GM12878 (cell line): ENCODE data around the gene NT5DC3. TPM values are rescaled to one million over a fixed set of nuclear protein-coding genes. Genes with fewer than 3 reads are reported as not detected.

ENCODE experiments used
- ATAC-seq: fragments of 200-7000 bp; cut with Tn5 transposase; 3 replicates; pipeline ENCODE4 v1.9.1; 2020; ENCODE audit warnings: mild to moderate bottlenecking, moderate library complexity
- BruUV-seq: library from RNA; stranded (reverse); fragments of 400-500 nt; replicated peaks from 2 replicates; lab custom pipeline; 2021; lab: Mats Ljungman, UMichigan
- CTCF ChIA-PET: fragments of 300-600 bp; sonication (Branson Sonifier 250); formaldehyde crosslinking; extraction: SDS; loops from one replicate; lab custom pipeline; 2021; ENCODE audit warnings: inconsistent platforms; lab: Yijun Ruan, JAX
- POLR2A ChIA-PET: fragments of 350-600 bp; formaldehyde crosslinking; extraction: SDS; loops from one replicate; lab custom pipeline; 2021; ENCODE audit warnings: inconsistent platforms; lab: Charles Lee
- RAD21 ChIA-PET: fragments of 300-600 bp; sonication (Branson Sonifier 250); formaldehyde crosslinking; loops from one replicate; lab custom pipeline; 2023; ENCODE audit warnings: antibody characterized with exemption; ENCODE audit not compliant: unreplicated experiment; lab: Charles Lee
- SMC1A ChIA-PET: fragments of 300-600 bp; sonication (Branson Sonifier 250); formaldehyde crosslinking; loops from one replicate; lab custom pipeline; 2023; ENCODE audit not compliant: unreplicated experiment, uncharacterized antibody; lab: Charles Lee
- DNase-seq: peaks from one replicate; pipeline ENCODE4 v3.0.0-alpha.2; 2011; ENCODE audit warnings: low read depth, low spot score
- FAIRE-seq: peaks from 3 replicates; lab custom pipeline; 2011; peaks lifted over from hg19 to GRCh38; lab: Jason Lieb, UNC
- H2AFZ ChIP-seq: 2 replicates; pipeline ENCODE4 v1.6.0; 2011; ENCODE audit warnings: low read depth, low read length, control low read depth; ENCODE audit not compliant: control insufficient read depth
- H3K27ac ChIP-seq: 2 replicates; pipeline ENCODE4 v1.5.1; 2011; ENCODE audit warnings: control low read depth; ENCODE audit not compliant: control insufficient read depth, insufficient read depth
- H3K27me3 ChIP-seq, 2 experiments: replicated peaks in 1 of 2; 2 replicates each; pipeline versions ENCODE4 v1.6.0 to v1.6.1; 2011; ENCODE audit warnings: low read length in 1 of 2; ENCODE audit not compliant: control insufficient read depth in 2 of 2, insufficient read depth in 2 of 2
- H3K36me3 ChIP-seq, 2 experiments: 2 replicates each; pipeline ENCODE4 v1.5.1; 2011; ENCODE audit warnings: low read length in 1 of 2; ENCODE audit not compliant: control insufficient read depth in 2 of 2, insufficient read depth in 2 of 2
- H3K4me1 ChIP-seq: 2 replicates; pipeline ENCODE4 v1.6.1; 2011; ENCODE audit warnings: mild to moderate bottlenecking, low read length, moderate library complexity, mixed read lengths; ENCODE audit not compliant: control insufficient read depth, insufficient read depth
- H3K4me2 ChIP-seq: 2 replicates; pipeline ENCODE4 v1.6.0; 2011; ENCODE audit warnings: control low read depth; ENCODE audit not compliant: control insufficient read depth, insufficient read depth
- H3K4me3 ChIP-seq: fragments of 200-600 bp; sonication (generic); 2 replicates; pipeline ENCODE4 v1.5.1; 2016
- H3K79me2 ChIP-seq: 2 replicates; pipeline ENCODE4 v1.6.0; 2011; ENCODE audit warnings: low read length; ENCODE audit not compliant: control insufficient read depth, insufficient read depth
- H3K9ac ChIP-seq: 2 replicates; pipeline ENCODE4 v1.8.0; 2011; ENCODE audit warnings: low read length, control low read depth, mixed read lengths; ENCODE audit not compliant: control insufficient read depth, insufficient read depth
- H3K9me3 ChIP-seq: replicated peaks from 3 replicates; pipeline ENCODE4 v1.5.1; 2011; ENCODE audit warnings: mild to moderate bottlenecking, low read length; ENCODE audit not compliant: control insufficient read depth, insufficient read depth
- H4K20me1 ChIP-seq: 2 replicates; pipeline ENCODE4 v1.6.0; 2011; ENCODE audit not compliant: control insufficient read depth, insufficient read depth
- BRCA1 ChIP-seq: IDR thresholded peaks from 2 replicates; pipeline ENCODE4 v1.6.1; 2011; ENCODE audit warnings: low read depth, low read length, improper control_type of control experiment
- DPF2 ChIP-seq: fragments of 450-650 bp; IDR thresholded peaks from 2 replicates; pipeline ENCODE4 v1.6.1; 2017; ENCODE audit warnings: mild to moderate bottlenecking
- JUNB ChIP-seq: IDR thresholded peaks from 2 replicates; pipeline ENCODE4 v1.6.1; 2016; ENCODE audit warnings: antibody characterized with exemption, mild to moderate bottlenecking
- MYB ChIP-seq: fragments of 150-350 bp; IDR thresholded peaks from 2 replicates; pipeline ENCODE4 v1.6.1; 2014; ENCODE audit warnings: mild to moderate bottlenecking, low read depth, low read length, borderline replicate concordance
- NBN ChIP-seq: fragments of 450-650 bp; IDR thresholded peaks from 2 replicates; pipeline ENCODE4 v1.6.1; 2016
- NR2C2 ChIP-seq: IDR thresholded peaks from 2 replicates; pipeline ENCODE4 v1.6.1; 2011; ENCODE audit warnings: borderline replicate concordance, low read depth; ENCODE audit not compliant: control insufficient read depth, insufficient read length
- RAD21 ChIP-seq: IDR thresholded peaks from 2 replicates; pipeline ENCODE4 v1.6.1; 2011; ENCODE audit warnings: mild to moderate bottlenecking, low read depth, low read length, moderate library complexity; ENCODE audit not compliant: insufficient read depth
- RELA ChIP-seq: fragments of 450-650 bp; IDR thresholded peaks from 2 replicates; pipeline ENCODE4 v1.8.0; 2014; ENCODE audit warnings: borderline replicate concordance; ENCODE audit not compliant: partially characterized antibody
- RUNX3 ChIP-seq: IDR thresholded peaks from 2 replicates; pipeline ENCODE4 v1.6.1; 2012; ENCODE audit warnings: low read length, inconsistent platforms
- SREBF1 ChIP-seq: IDR thresholded peaks from 2 replicates; pipeline ENCODE4 v1.6.1; 2012; ENCODE audit warnings: mild to moderate bottlenecking, low read length
- TARDBP ChIP-seq: IDR thresholded peaks from 2 replicates; pipeline ENCODE4 v1.6.1; 2016; ENCODE audit warnings: borderline replicate concordance
- ZNF217 ChIP-seq: fragments of 450-650 bp; IDR thresholded peaks from 2 replicates; pipeline ENCODE4 v1.6.1; 2017; ENCODE audit warnings: antibody characterized with exemption, mild to moderate bottlenecking
- WGBS: methylation state at CpG from one replicate; pipeline ENCODE4 v1.1.6; 2016; ENCODE audit warnings: low lambda C conversion rate; ENCODE audit not compliant: insufficient replicate concordance, insufficient coverage; ENCODE audit errors: missing lambda C conversion rate; 5-methylcytosine and 5-hydroxymethylcytosine counted together
- in situ Hi-C: fragments of 300-500 bp; cut with MboI; formaldehyde crosslinking; loops from 9 replicates; pipeline ENCODE4 v1.14.3; 2018; ENCODE audit warnings: mixed read lengths
- intact Hi-C: fragments of 100-400 bp; cut with micrococcal nuclease; formaldehyde crosslinking; loops from one replicate; pipeline ENCODE4 v1.14.2; 2022; ENCODE audit not compliant: unreplicated experiment
- polyA plus RNA-seq, 11 experiments: library from polyadenylated mRNA; depleted of rRNA in 4 of 11; unstranded in 6 of 11; stranded (reverse) in 5 of 11; fragments of >200 nt; fragmentation: Nextera tagmentation in 4 of 11; fragmentation: Illumina TruSeq in 1 of 11; extraction: Ambion mirVana in 4 of 11; extraction: Trizol in 1 of 11; gene quantifications; 1 replicate in 1 of 11; 2 replicates in 10 of 11; pipeline versions ENCODE4 v1.2.1 to v1.2.3, GENCODE V29; 2011 to 2016; ENCODE audit warnings: inconsistent platforms in 2 of 11, missing spikeins in 2 of 11, low read depth in 1 of 11
- total RNA-seq, 4 experiments: library from RNA; depleted of rRNA in 3 of 4; stranded (reverse); fragments of >200 nt in 3 of 4; fragmentation: Illumina TruSeq in 1 of 4; extraction: Trizol in 1 of 4; gene quantifications; 2 replicates each; pipeline versions ENCODE4 v1.2.1 to v1.2.3, GENCODE V29; 2013 to 2021
- TF ChIP-seq, protein P1 (sequence below): IDR thresholded peaks from 2 replicates; pipeline ENCODE4 v1.6.1; 2012; ENCODE audit warnings: low read depth, low read length, improper control_type of control experiment

Gene NT5DC3
- total and polyA plus RNA-seq, 10 of the 15 experiments (the other 5 are each of a cell fraction or from before 2014, with no cell fraction given) = 2.0 to 12.4 (median 5.9) TPM

DNA sequence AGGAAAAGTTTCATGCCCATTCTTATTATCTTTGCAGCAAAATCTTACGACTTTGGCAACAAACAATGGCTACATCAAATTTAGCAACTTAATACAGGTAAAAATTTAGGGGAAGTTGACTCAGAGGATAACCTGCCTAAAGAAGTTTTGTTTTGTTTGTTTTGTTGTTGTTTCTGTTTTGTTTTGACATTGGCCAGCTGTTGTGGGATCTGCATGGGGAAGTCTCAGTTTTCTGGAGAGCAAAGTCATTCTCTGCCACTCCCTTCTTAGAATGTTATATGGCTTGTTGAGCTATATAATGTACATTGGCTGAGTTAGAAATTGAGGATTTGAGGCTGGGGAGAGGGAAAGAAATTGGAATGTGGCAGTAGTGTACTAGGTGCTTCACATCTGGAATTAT, 109.5 kb downstream of the NT5DC3 start:
- no peak for ATAC-seq
- no peak overlapping the region for H3K4me3 ChIP-seq
- no peaks in the 10 kb centered on the region for H3K27me3 ChIP-seq
- H3K4me2 ChIP-seq = no peak overlapping the region
- ChIA-PET RAD21 (no interaction called here), CTCF (no interaction called here), SMC1A (no interaction called here), POLR2A (no interaction called here)
- no peaks in the 10 kb centered on the region for H3K4me1 ChIP-seq
- H3K36me3 ChIP-seq = no peaks in the 10 kb centered on the region
- no peaks in the 10 kb centered on the region for H4K20me1 ChIP-seq
- WGBS = 30% methylated on average over 1 of the region's 1 CpG
- intact Hi-C loops = no loop called here
- no peak for DNase-seq
- TF ChIP-seq RAD21 = no peak
- TF ChIP-seq, protein P1, sequence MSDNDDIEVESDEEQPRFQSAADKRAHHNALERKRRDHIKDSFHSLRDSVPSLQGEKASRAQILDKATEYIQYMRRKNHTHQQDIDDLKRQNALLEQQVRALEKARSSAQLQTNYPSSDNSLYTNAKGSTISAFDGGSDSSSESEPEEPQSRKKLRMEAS = no peak
- TF ChIP-seq MYB = no peak
- TF ChIP-seq BRCA1 = no peak
- TF ChIP-seq RELA = no peak
- no peak for TF ChIP-seq ZNF217
- no peak for TF ChIP-seq NR2C2
- TF ChIP-seq TARDBP = no peak
- FAIRE-seq = no peak
- no peaks in the 10 kb centered on the region for H3K79me2 ChIP-seq
- peaks cover 3% of the 10 kb centered on the region; the same call in 2 of the 3 replicates for H3K9me3 ChIP-seq
- no peak overlapping the region for H2AFZ ChIP-seq
- H3K27ac ChIP-seq = no peak overlapping the region
- no peak overlapping the region for H3K9ac ChIP-seq
- in situ Hi-C loops = no loop called here
- BruUV-seq = no TSS peak

DNA sequence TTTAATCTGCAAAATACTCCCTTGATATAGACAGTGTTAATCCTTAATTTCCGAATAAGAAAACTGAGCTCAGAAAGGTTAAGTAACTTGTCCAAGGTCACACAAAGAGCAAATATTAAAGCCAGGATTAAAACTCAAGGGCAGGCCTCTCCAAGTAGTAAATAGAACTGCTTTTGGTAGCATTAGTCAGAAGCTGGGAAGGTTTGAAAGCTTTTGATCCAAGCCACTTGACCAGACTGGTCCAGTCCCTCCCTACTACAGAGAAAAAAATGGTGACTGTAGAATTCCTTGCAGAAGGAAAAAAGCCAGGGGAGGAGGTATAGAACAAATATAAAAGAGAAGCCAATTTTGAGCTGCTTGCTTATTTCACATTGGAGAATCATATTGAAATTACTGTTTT, 111.5 kb downstream of the NT5DC3 start:
- POLR2A ChIA-PET = no interaction called here
- no peak overlapping the region for H3K4me3 ChIP-seq
- SMC1A ChIA-PET = no interaction called here
- ATAC-seq (no peak), DNase-seq (no peak), FAIRE-seq (no peak)
- H3K4me1 ChIP-seq = no peaks in the 10 kb centered on the region
- CTCF ChIA-PET = interaction anchor here (1.0 to 1.1 kb wide), 2 partner anchors 12 to 14 kb away, joined by 3 to 4 read pairs; no protein-coding TSS in a partner anchor
- no peaks in the 10 kb centered on the region for H3K79me2 ChIP-seq
- H3K27me3 ChIP-seq = peaks cover 2 to 3% of the 10 kb centered on the region in 2 experiments; a peak in 1 of 4 replicates
- BruUV-seq = no TSS peak
- no peak overlapping the region for H3K9ac ChIP-seq
- H3K27ac ChIP-seq = no peak overlapping the region
- in situ Hi-C loops (no loop called here), intact Hi-C loops (no loop called here)
- 90% methylated on average over 1 of the region's 1 CpG for WGBS
- peaks cover 3% of the 10 kb centered on the region; the same call in 2 of the 3 replicates for H3K9me3 ChIP-seq
- RAD21 ChIA-PET = no interaction called here
- TF ChIP-seq JUNB (no peak), NBN (no peak), RUNX3 (no peak), SREBF1 (no peak), DPF2 (no peak)
- H4K20me1 ChIP-seq = no peaks in the 10 kb centered on the region
- no peak overlapping the region for H3K4me2 ChIP-seq
- no peaks in the 10 kb centered on the region for H3K36me3 ChIP-seq
- no peak overlapping the region for H2AFZ ChIP-seq
